Epithelial cell of umbilical artery (primary cell): ENCODE measurements around the gene PSMC2. TPM values are rescaled to one million over a fixed set of nuclear protein-coding genes. Genes with fewer than 3 reads are reported as not detected.

ENCODE experiments used
- total RNA-seq: library from RNA; depleted of rRNA; stranded (reverse); fragments of >200 nt; gene quantifications from 2 replicates; pipeline ENCODE4 v1.2.3, GENCODE V29; 2014

PSMC2 gene
- 242 and 470 TPM in 2 replicates for total RNA-seq

GRCh38 chr7:103347507-103348267 is at the start of gene PSMC2:
TSS of gene PSMC2 (plus strand) at chr7:103347643. CDS start at chr7:103347712, 69 bp downstream.

GRCh38 chr7:103344453-103345149 is 2.8 kb upstream of the PSMC2 start, which contains the start of gene DNAJC2:
TSS of gene DNAJC2 (minus strand) at chr7:103344767. CDS start at chr7:103344622, 145 bp downstream.

Other genes starting within 250 kb of the PSMC2 start
- 2.9 and 12.0 TPM in 2 replicates for gene NAPEPLD, start 198.5 kb upstream of the PSMC2 start, total RNA-seq
- 84.8 and 91.0 TPM in 2 replicates for gene PMPCB, start 50.2 kb upstream of the PSMC2 start, total RNA-seq
- 26.1 and 31.5 TPM in 2 replicates for gene DNAJC2, start 2.9 kb upstream of the PSMC2 start, total RNA-seq
- not detected in 2 replicates for gene SLC26A5, start 98.6 kb downstream of the PSMC2 start, total RNA-seq